Measurements from ENCODE around the gene CLUH. TPM values are rescaled to one million over a fixed set of nuclear protein-coding genes. Genes with fewer than 3 reads are reported as not detected.

CLUH gene
- total RNA-seq, 1 experiment from 2014 or later = 175 TPM

- TF ChIP-seq RAD21 (IDR thresholded peaks at IDR 0.05; ENCODE audit: low read depth) = no peak
- no peak for TF ChIP-seq JUND (IDR thresholded peaks at IDR 0.05)
- no peak for TF ChIP-seq FOSL1 (IDR thresholded peaks at IDR 0.05; ENCODE audit: low read depth)
- TF ChIP-seq EZH2phosphoT487 (IDR thresholded peaks at IDR 0.05; ENCODE audit: borderline replicate concordance) = no peak
Observed at GRCh38 chr17:2703606-2704005, 8.0 kb downstream of the CLUH start (continued).

- no peaks in the 10 kb centered on the region for H3K27me3 ChIP-seq (ENCODE audit: insufficient read depth, low read length)
- ChIA-PET CTCF (no interaction called here), POLR2A (no interaction called here), RAD21 (ENCODE audit: low non-redundant PET in 1 of 2, low total read pairs in 2 of 2, uncharacterized antibody in 2 of 2, unreplicated experiment in 2 of 2) (no interaction called here)
- intact Hi-C loops (cut with micrococcal nuclease) = no loop called here
- H2AFZ ChIP-seq (ENCODE audit: low read depth, low read length, poor library complexity, severe bottlenecking) = no peak overlapping the region
- H3K4me1 ChIP-seq (ENCODE audit: control insufficient read depth in 1 of 2, insufficient read depth in 2 of 2, low read length in 2 of 2) = peaks cover 3 to 6% of the 10 kb centered on the region in 2 experiments
- no peak overlapping the region for H3K4me2 ChIP-seq (ENCODE audit: low read length)
- TF ChIP-seq SIN3A (IDR thresholded peaks at IDR 0.05; ENCODE audit: low read depth) (no peak), EZH2 (IDR thresholded peaks at IDR 0.05) (no peak), CEBPB (IDR thresholded peaks at IDR 0.05; ENCODE audit: low read depth) (no peak), POLR2A (IDR thresholded peaks at IDR 0.05; ENCODE audit: borderline replicate concordance, extremely low read depth, insufficient read depth, insufficient read length) (no peak), CTCF (IDR thresholded peaks at IDR 0.05 in 2 of 3, conservative IDR thresholded peaks at IDR 0.05 in 1 of 3; ENCODE audit: borderline replicate concordance in 1 of 3, insufficient read depth in 1 of 3, low read depth in 2 of 3, low read length in 2 of 3) (no peak), MAX (IDR thresholded peaks at IDR 0.05) (no peak), FOSL1 (IDR thresholded peaks at IDR 0.05; ENCODE audit: low read depth) (no peak), EGR1 (IDR thresholded peaks at IDR 0.05; ENCODE audit: low read depth) (no peak), EZH2phosphoT487 (IDR thresholded peaks at IDR 0.05; ENCODE audit: borderline replicate concordance) (no peak), POLR2AphosphoS5 (IDR thresholded peaks at IDR 0.05; ENCODE audit: low read depth, low read length) (no peak), REST (IDR thresholded peaks at IDR 0.05; ENCODE audit: low read depth) (no peak), YY1 (IDR thresholded peaks at IDR 0.05; ENCODE audit: extremely low read depth, insufficient replicate concordance, low read depth, low read length) (no peak), ZNF274 (IDR thresholded peaks at IDR 0.05; ENCODE audit: low read depth, low read length) (no peak), ZBTB33 (IDR thresholded peaks at IDR 0.05; ENCODE audit: extremely low read depth, insufficient replicate concordance, low read length) (no peak), CBX3 (IDR thresholded peaks at IDR 0.05; ENCODE audit: low read depth) (no peak), SP1 (IDR thresholded peaks at IDR 0.05; ENCODE audit: low read depth) (no peak), RAD21 (IDR thresholded peaks at IDR 0.05; ENCODE audit: low read depth) (no peak), ZFX (IDR thresholded peaks at IDR 0.05) (no peak), JUND (IDR thresholded peaks at IDR 0.05) (no peak)
- no peak overlapping the region for H3K9ac ChIP-seq (ENCODE audit: low read length)
- peaks cover 53% of the 10 kb centered on the region for H3K79me2 ChIP-seq (ENCODE audit: insufficient read depth, low read length)
- no TSS peak for BruUV-seq (replicated peaks)
- ATAC-seq (no peak), DNase-seq (ENCODE audit: low read depth, low spot score) (no peak)
- H3K4me3 ChIP-seq (replicated peaks in 1 of 2; ENCODE audit: low read depth in 1 of 2, low read length in 2 of 2) = no peak overlapping the region
- peaks cover 14% of the 10 kb centered on the region; the same call in 1 of the 2 replicates for H4K20me1 ChIP-seq (ENCODE audit: insufficient read depth)
- H3K27ac ChIP-seq (ENCODE audit: low read depth, low read length) = no peak overlapping the region
- no peaks in the 10 kb centered on the region for H3K9me2 ChIP-seq (ENCODE audit: insufficient read depth)
- no peaks in the 10 kb centered on the region for H3K9me3 ChIP-seq (ENCODE audit: control insufficient read depth in 1 of 2, insufficient read depth in 1 of 2, low read depth in 1 of 2, low read length in 2 of 2)
- H3K36me3 ChIP-seq (ENCODE audit: control insufficient read depth in 1 of 2, insufficient read depth in 2 of 2, low read length in 2 of 2) = peaks cover 20 to 47% of the 10 kb centered on the region in 2 experiments
Observed at GRCh38 chr17:2703181-2703580, 8.4 kb downstream of the CLUH start.

Measured in HCT116 (cell line).